ENCODE results near the gene EMILIN3. TPM values are rescaled to one million over a fixed set of nuclear protein-coding genes. Genes with fewer than 3 reads are reported as not detected.

Gene EMILIN3
- total RNA-seq, 1 experiment from 2014 or later: 5.9 TPM

DNA sequence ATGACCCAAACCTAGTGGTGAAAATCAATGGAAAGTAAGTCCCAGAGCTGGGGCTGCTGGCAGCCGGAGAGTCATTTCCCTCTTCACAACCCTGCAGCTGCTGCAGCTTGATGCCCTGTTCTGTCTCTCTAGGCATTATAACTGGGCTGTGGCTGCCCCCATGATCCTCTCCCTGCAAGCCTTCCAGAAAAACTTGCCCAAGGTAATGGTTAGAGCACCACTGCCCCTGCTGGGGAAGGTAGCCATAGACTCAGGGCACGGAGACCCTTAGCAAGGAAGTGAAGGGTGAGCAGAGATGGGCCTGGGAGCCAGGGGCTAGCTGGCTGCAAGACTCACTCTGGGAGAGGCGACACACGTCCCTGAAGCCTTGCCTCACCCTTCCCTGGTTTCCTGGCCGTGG is 14.0 kb downstream of the EMILIN3 start:
- H2AK5ac ChIP-seq (ENCODE audit: insufficient read length, low read length): no peak overlapping the region
- H4K5ac ChIP-seq (ENCODE audit: insufficient read length, low read depth, low read length): no peak overlapping the region
- H3K36me3 Mint-ChIP-seq (ENCODE audit: insufficient read depth in 1 of 3, low read depth in 3 of 3): peaks cover 0 to 4% (median 0%) of the 10 kb centered on the region in 3 experiments; a peak in 3 of 7 replicates
- H3K4me1 ChIP-seq (ENCODE audit: insufficient read depth, low read length): no peaks in the 10 kb centered on the region
- no peak overlapping the region for H2BK20ac ChIP-seq (ENCODE audit: low read depth, low read length, poor library complexity, severe bottlenecking)
- no peaks in the 10 kb centered on the region for H3K27me3 ChIP-seq (ENCODE audit: insufficient read depth, low read length)
- H4K20me1 ChIP-seq (ENCODE audit: control insufficient read depth, insufficient read depth, insufficient read length): no peaks in the 10 kb centered on the region
- H2BK15ac ChIP-seq (ENCODE audit: low read depth, low read length): no peak overlapping the region
- H3K9ac ChIP-seq (ENCODE audit: extremely low read depth, insufficient read length, low read length): no peak overlapping the region
- H3K23ac ChIP-seq (ENCODE audit: insufficient read length, low read depth, low read length): no peak overlapping the region
- H3K23me2 ChIP-seq (ENCODE audit: insufficient read length, low read depth, low read length, poor library complexity, severe bottlenecking): no peaks in the 10 kb centered on the region
- H3K4me1 Mint-ChIP-seq: no peaks in the 10 kb centered on the region
- no peak overlapping the region for H3K4me2 ChIP-seq (ENCODE audit: insufficient read depth, insufficient read length, low read length)
- H3K9me3 ChIP-seq (ENCODE audit: control insufficient read depth, low read depth, low read length): no peaks in the 10 kb centered on the region
- H3K4me3 Mint-ChIP-seq: no peak overlapping the region
- no peak overlapping the region for H3T11ph ChIP-seq (ENCODE audit: low read length)
- no peak overlapping the region for H4K8ac ChIP-seq (replicated peaks; ENCODE audit: insufficient read length, low read depth, low read length)
- H3K27ac ChIP-seq (ENCODE audit: insufficient read length, low read depth, low read length): no peak overlapping the region
- no peak overlapping the region for H2AFZ ChIP-seq (ENCODE audit: low read length)
- no peak overlapping the region for H3K27ac Mint-ChIP-seq
- no peak overlapping the region for H3K14ac ChIP-seq (ENCODE audit: insufficient read depth, low read length)
- no peaks in the 10 kb centered on the region for H3K79me2 ChIP-seq (ENCODE audit: insufficient read depth, low read length)
- H3K56ac ChIP-seq (ENCODE audit: insufficient read length, low read depth, low read length): no peak overlapping the region
- no CpG with 5 or more reads among the region's 5 CpGs for WGBS (ENCODE audit: extremely low coverage, insufficient read length, low lambda C conversion rate)
- no peaks in the 10 kb centered on the region for H3K27me3 Mint-ChIP-seq (ENCODE audit: low read depth)
- no peak overlapping the region for H3K4ac ChIP-seq (ENCODE audit: low read depth, low read length)
- no peak overlapping the region for H2BK12ac ChIP-seq (ENCODE audit: insufficient read length, low read depth, low read length)
- no peaks in the 10 kb centered on the region; a peak in 1 of 5 replicates for H3K9me3 Mint-ChIP-seq
- no peak overlapping the region for H4K91ac ChIP-seq (ENCODE audit: insufficient read length, low read depth, low read length)
- no peak overlapping the region for H3K18ac ChIP-seq (ENCODE audit: insufficient read length, low read depth, low read length)
- TF ChIP-seq, protein P1, sequence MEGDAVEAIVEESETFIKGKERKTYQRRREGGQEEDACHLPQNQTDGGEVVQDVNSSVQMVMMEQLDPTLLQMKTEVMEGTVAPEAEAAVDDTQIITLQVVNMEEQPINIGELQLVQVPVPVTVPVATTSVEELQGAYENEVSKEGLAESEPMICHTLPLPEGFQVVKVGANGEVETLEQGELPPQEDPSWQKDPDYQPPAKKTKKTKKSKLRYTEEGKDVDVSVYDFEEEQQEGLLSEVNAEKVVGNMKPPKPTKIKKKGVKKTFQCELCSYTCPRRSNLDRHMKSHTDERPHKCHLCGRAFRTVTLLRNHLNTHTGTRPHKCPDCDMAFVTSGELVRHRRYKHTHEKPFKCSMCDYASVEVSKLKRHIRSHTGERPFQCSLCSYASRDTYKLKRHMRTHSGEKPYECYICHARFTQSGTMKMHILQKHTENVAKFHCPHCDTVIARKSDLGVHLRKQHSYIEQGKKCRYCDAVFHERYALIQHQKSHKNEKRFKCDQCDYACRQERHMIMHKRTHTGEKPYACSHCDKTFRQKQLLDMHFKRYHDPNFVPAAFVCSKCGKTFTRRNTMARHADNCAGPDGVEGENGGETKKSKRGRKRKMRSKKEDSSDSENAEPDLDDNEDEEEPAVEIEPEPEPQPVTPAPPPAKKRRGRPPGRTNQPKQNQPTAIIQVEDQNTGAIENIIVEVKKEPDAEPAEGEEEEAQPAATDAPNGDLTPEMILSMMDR (conservative IDR thresholded peaks at IDR 0.05): no peak; the same call in 2 of the 3 replicates
- H2BK120ac ChIP-seq (ENCODE audit: low read depth, low read length, poor library complexity, severe bottlenecking): no peak overlapping the region
- H3K79me1 ChIP-seq (ENCODE audit: insufficient read depth, low read depth, low read length, poor library complexity, severe bottlenecking): no peaks in the 10 kb centered on the region
- DNase-seq: no peak
- H2BK5ac ChIP-seq (ENCODE audit: insufficient read length, low read length): no peak overlapping the region
